ENCODE data around the gene HPS6.

HPS6 gene

DNA sequence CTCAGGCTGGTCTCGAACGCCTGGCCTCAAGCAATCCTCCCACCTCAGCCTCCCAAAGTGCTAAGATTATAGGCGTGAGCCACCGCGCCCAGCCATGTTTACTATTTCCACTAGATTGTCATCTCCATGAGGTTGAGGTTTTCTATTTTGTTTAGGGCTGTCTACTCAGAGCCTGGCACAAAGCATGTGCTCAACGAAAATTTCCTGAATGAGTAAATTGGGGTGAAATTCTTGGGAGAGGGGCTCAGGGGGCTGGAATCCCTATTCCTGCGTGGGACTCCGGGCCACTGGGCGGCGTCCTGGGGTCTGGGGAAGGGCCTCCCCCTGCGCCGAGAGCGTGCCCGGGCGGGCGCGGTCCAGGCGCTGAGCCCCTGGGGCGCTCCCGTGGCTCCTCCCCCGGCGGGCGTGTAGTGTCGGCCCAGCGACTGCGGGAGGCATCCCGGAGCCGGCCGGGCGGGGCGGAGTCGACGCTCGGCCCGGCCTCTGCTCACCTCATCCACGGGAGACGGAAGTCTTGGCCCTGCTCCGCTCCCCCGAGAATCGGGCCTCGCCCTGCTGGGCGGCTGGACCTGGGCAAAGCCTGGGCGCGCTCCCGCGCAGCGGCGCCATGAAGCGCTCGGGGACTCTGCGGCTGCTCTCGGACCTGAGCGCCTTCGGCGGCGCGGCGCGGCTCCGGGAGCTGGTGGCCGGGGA is at the start of gene HPS6:
Gene HPS6 (plus strand): TSS at position 482 of the 693 bp plus-strand sequence. CDS start 126 bp downstream, at position 608.
- H2AFZ ChIP-seq = peak within 1 kb of the TSS; percentile 92
- peaks cover 3% of the 10 kb centered on the region for H3K4me1 ChIP-seq
- peaks cover 5% of the 10 kb centered on the region for H3K79me2 ChIP-seq
- H3K4me3 ChIP-seq (ENCODE audit: low read depth, low read length) = peak within 1 kb of the TSS; percentile 83
- no peaks in the 10 kb centered on the region for H3K36me3 ChIP-seq (ENCODE audit: control insufficient read depth, insufficient read depth, low read length)
- peak within 1 kb of the TSS; percentile 90 for H3K9ac ChIP-seq
- TF ChIP-seq CTCF (IDR thresholded peaks at IDR 0.05) = peak; percentile 29
- H3K9me3 ChIP-seq (ENCODE audit: control insufficient read depth, low read length) = no peaks in the 10 kb centered on the region
- no peaks in the 10 kb centered on the region for H3K27me3 ChIP-seq (ENCODE audit: control insufficient read depth, insufficient read depth, low read length)
- peak within 1 kb of the TSS; percentile 85 for H3K27ac ChIP-seq
- H3K4me2 ChIP-seq (ENCODE audit: low read length) = peak within 1 kb of the TSS; percentile 94

DNA sequence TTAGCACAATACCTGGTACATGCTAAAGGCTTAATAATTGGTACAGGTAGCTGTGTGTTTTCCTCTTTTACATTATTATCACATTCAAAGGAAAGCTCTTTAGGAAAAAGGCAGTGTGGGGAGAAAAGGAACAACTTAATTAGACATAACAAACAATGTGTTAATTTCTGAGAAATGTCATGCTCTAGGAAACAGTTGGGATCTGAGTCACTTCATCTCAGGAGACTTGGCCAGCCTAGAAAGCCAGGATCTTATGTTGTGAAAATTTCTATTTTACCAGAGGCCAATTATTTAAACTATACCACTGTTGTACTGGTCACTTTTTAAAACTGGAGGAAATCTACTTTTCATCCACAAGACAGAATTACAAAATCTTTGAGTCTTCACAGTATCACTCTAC is 48.7 kb upstream of the HPS6 start:
- Histone ChIP-seq H3K27me3 (ENCODE audit: control insufficient read depth, insufficient read depth, low read length) (no peaks in the 10 kb centered on the region), H3K4me3 (ENCODE audit: low read depth, low read length) (no peak overlapping the region), H3K9ac (no peak overlapping the region), H3K27ac (no peak overlapping the region), H2AFZ (no peak overlapping the region), H3K4me2 (ENCODE audit: low read length) (no peak overlapping the region), H3K36me3 (ENCODE audit: control insufficient read depth, insufficient read depth, low read length) (no peaks in the 10 kb centered on the region), H3K79me2 (no peaks in the 10 kb centered on the region), H3K9me3 (ENCODE audit: control insufficient read depth, low read length) (no peaks in the 10 kb centered on the region), H3K4me1 (no peaks in the 10 kb centered on the region)
- no peak for TF ChIP-seq CTCF (IDR thresholded peaks at IDR 0.05)

GRCh38 chr10:102017295-102017694 is 47.9 kb upstream of the HPS6 start:
- no peaks in the 10 kb centered on the region for H3K4me1 ChIP-seq
- no peaks in the 10 kb centered on the region for H3K36me3 ChIP-seq (ENCODE audit: control insufficient read depth, insufficient read depth, low read length)
- H3K9ac ChIP-seq = no peak overlapping the region
- no peak for TF ChIP-seq CTCF (IDR thresholded peaks at IDR 0.05)
- no peaks in the 10 kb centered on the region for H3K9me3 ChIP-seq (ENCODE audit: control insufficient read depth, low read length)
- no peak overlapping the region for H2AFZ ChIP-seq
- H3K4me3 ChIP-seq (ENCODE audit: low read depth, low read length) = no peak overlapping the region
- H3K27ac ChIP-seq = no peak overlapping the region
- H3K27me3 ChIP-seq (ENCODE audit: control insufficient read depth, insufficient read depth, low read length) = no peaks in the 10 kb centered on the region
- H3K79me2 ChIP-seq = no peaks in the 10 kb centered on the region
- no peak overlapping the region for H3K4me2 ChIP-seq (ENCODE audit: low read length)

GRCh38 chr10:102020938-102021337 is 44.2 kb upstream of the HPS6 start:
- no peaks in the 10 kb centered on the region for H3K79me2 ChIP-seq
- no peaks in the 10 kb centered on the region for H3K27me3 ChIP-seq (ENCODE audit: control insufficient read depth, insufficient read depth, low read length)
- H2AFZ ChIP-seq = no peak overlapping the region
- H3K36me3 ChIP-seq (ENCODE audit: control insufficient read depth, insufficient read depth, low read length) = no peaks in the 10 kb centered on the region
- no peaks in the 10 kb centered on the region for H3K9me3 ChIP-seq (ENCODE audit: control insufficient read depth, low read length)
- no peaks in the 10 kb centered on the region for H3K4me1 ChIP-seq
- H3K4me2 ChIP-seq (ENCODE audit: low read length) = no peak overlapping the region
- no peak overlapping the region for H3K4me3 ChIP-seq (ENCODE audit: low read depth, low read length)
- no peak for TF ChIP-seq CTCF (IDR thresholded peaks at IDR 0.05)
- H3K9ac ChIP-seq = no peak overlapping the region
- H3K27ac ChIP-seq = no peak overlapping the region

DNA sequence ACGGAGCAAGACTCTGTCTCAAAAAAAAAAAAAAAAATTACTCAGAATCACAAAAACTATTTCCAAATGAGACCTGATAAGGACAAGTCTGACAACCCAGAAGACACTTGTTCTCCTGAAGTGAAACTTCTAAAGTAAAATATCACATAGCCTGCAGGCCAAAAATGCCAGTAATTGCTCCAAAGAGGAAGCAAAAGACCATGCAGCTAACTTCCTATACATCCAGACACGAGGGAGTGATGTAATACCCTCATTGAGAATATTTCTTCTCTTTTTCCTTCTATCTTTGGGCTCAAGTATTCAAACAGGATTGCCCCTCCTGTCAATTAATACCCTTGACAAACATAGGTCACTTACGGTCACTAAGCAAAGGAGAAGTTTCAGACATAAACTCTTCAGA is 40.4 kb upstream of the HPS6 start:
- Histone ChIP-seq H3K27ac (no peak overlapping the region), H3K36me3 (ENCODE audit: control insufficient read depth, insufficient read depth, low read length) (no peaks in the 10 kb centered on the region), H3K27me3 (ENCODE audit: control insufficient read depth, insufficient read depth, low read length) (no peaks in the 10 kb centered on the region), H3K79me2 (no peaks in the 10 kb centered on the region), H2AFZ (no peak overlapping the region), H3K9me3 (ENCODE audit: control insufficient read depth, low read length) (no peaks in the 10 kb centered on the region), H3K4me2 (ENCODE audit: low read length) (no peak overlapping the region), H3K9ac (no peak overlapping the region), H3K4me3 (ENCODE audit: low read depth, low read length) (no peak overlapping the region), H3K4me1 (no peaks in the 10 kb centered on the region)
- TF ChIP-seq CTCF (IDR thresholded peaks at IDR 0.05) = no peak

Measured in parathyroid adenoma (tissue), 2 donors.